MM.1S (cell line): ENCODE results near the gene LRRK1.

Experiments used
- DNase-seq: peaks from one replicate; pipeline ENCODE4 v3.0.0-alpha.2; 2015
- H2AFZ ChIP-seq: fragments of 300-600 bp; sonication (generic); 2 replicates; pipeline ENCODE4 v1.6.0; 2016; ENCODE audit warnings: antibody characterized with exemption, low read length
- H3F3A ChIP-seq: fragments of 300-600 bp; sonication (generic); 2 replicates; pipeline ENCODE4 v1.6.1; 2016; ENCODE audit warnings: mild to moderate bottlenecking, antibody characterized with exemption, low read length, moderate library complexity, mixed read lengths; ENCODE audit not compliant: insufficient read depth
- H3K27ac ChIP-seq: fragments of 300-600 bp; sonication (generic); 2 replicates; pipeline ENCODE4 v1.5.1; 2016; ENCODE audit warnings: mild to moderate bottlenecking, low read length
- H3K27me3 ChIP-seq: fragments of 300-600 bp; sonication (generic); replicated peaks from 2 replicates; pipeline ENCODE4 v1.6.0; 2016; ENCODE audit warnings: low read length; ENCODE audit not compliant: insufficient read depth
- H3K36me3 ChIP-seq: fragments of 300-600 bp; sonication (generic); replicated peaks from 2 replicates; pipeline ENCODE4 v1.6.1; 2016; ENCODE audit warnings: mild to moderate bottlenecking, low read length, mixed read lengths; ENCODE audit not compliant: insufficient read depth
- H3K4me1 ChIP-seq: fragments of 300-600 bp; sonication (generic); 2 replicates; pipeline ENCODE4 v1.6.1; 2016; ENCODE audit warnings: low read length, mixed read lengths
- H3K4me2 ChIP-seq: fragments of 300-600 bp; sonication (generic); 2 replicates; pipeline ENCODE4 v1.6.0; 2016; ENCODE audit warnings: low read depth, low read length
- H3K4me3 ChIP-seq: fragments of 300-600 bp; sonication (generic); 2 replicates; pipeline ENCODE4 v1.5.1; 2016; ENCODE audit warnings: low read length, mixed read lengths
- H3K79me2 ChIP-seq: fragments of 300-600 bp; sonication (generic); 2 replicates; pipeline ENCODE4 v1.6.1; 2016; ENCODE audit warnings: mixed run types, low read length, mixed read lengths
- H3K9ac ChIP-seq: fragments of 300-600 bp; sonication (generic); 2 replicates; pipeline ENCODE4 v1.6.1; 2016; ENCODE audit warnings: low read length, mixed read lengths
- H3K9me2 ChIP-seq: fragments of 300-600 bp; sonication (generic); replicated peaks from 2 replicates; pipeline ENCODE4 v1.6.1; 2016; ENCODE audit warnings: mild to moderate bottlenecking, low read length, mixed read lengths; ENCODE audit not compliant: insufficient read depth
- H3K9me3 ChIP-seq: fragments of 300-600 bp; sonication (generic); replicated peaks from 2 replicates; pipeline ENCODE4 v1.6.1; 2016; ENCODE audit warnings: mild to moderate bottlenecking, low read length, mixed read lengths; ENCODE audit not compliant: insufficient read depth
- H4K20me1 ChIP-seq: fragments of 300-600 bp; sonication (generic); 2 replicates; pipeline ENCODE4 v1.6.1; 2016; ENCODE audit warnings: mild to moderate bottlenecking, low read length, moderate library complexity, mixed read lengths; ENCODE audit not compliant: insufficient read depth
- EZH2 ChIP-seq: fragments of 300-600 bp; sonication (generic); optimal IDR thresholded peaks from 2 replicates; pipeline ENCODE3; 2017; ENCODE audit warnings: low read depth, mild to moderate bottlenecking, antibody characterized with exemption, low read length, mixed read lengths
- EZH2phosphoT487 ChIP-seq: fragments of 300-600 bp; sonication (generic); IDR thresholded peaks from 2 replicates; pipeline ENCODE4 v1.6.1; 2018; ENCODE audit warnings: antibody characterized with exemption, low read length
- TF ChIP-seq, protein P1 (sequence below): fragments of 300-600 bp; sonication (generic); IDR thresholded peaks from 2 replicates; pipeline ENCODE4 v1.5.1; 2016; ENCODE audit warnings: antibody characterized with exemption, low read length, mixed read lengths

LRRK1 gene

GRCh38 chr15:100918690-100919480 lies at the start of gene LRRK1:
Gene LRRK1 (plus strand): TSS chr15:100919357. CDS start chr15:100924633, 5,276 bp downstream.
- Histone ChIP-seq H3F3A (peaks cover 37% of the 10 kb centered on the region), H3K36me3 (no peaks in the 10 kb centered on the region), H3K9me3 (no peaks in the 10 kb centered on the region), H3K4me2 (peak within 1 kb of the TSS; percentile 88), H3K4me3 (peak within 1 kb of the TSS; percentile 82), H3K27ac (peak within 1 kb of the TSS; percentile 96; the same call in 1 of the 2 replicates), H2AFZ (peak within 1 kb of the TSS; percentile 55), H3K27me3 (no peaks in the 10 kb centered on the region), H3K4me1 (peaks cover 36% of the 10 kb centered on the region), H3K79me2 (peaks cover 35% of the 10 kb centered on the region), H3K9me2 (no peaks in the 10 kb centered on the region), H3K9ac (peak within 1 kb of the TSS; percentile 78), H4K20me1 (no peaks in the 10 kb centered on the region)
- peak; percentile 48 for DNase-seq
- TF ChIP-seq EZH2: no peak
- no peak for TF ChIP-seq EZH2phosphoT487
- TF ChIP-seq, protein P1, sequence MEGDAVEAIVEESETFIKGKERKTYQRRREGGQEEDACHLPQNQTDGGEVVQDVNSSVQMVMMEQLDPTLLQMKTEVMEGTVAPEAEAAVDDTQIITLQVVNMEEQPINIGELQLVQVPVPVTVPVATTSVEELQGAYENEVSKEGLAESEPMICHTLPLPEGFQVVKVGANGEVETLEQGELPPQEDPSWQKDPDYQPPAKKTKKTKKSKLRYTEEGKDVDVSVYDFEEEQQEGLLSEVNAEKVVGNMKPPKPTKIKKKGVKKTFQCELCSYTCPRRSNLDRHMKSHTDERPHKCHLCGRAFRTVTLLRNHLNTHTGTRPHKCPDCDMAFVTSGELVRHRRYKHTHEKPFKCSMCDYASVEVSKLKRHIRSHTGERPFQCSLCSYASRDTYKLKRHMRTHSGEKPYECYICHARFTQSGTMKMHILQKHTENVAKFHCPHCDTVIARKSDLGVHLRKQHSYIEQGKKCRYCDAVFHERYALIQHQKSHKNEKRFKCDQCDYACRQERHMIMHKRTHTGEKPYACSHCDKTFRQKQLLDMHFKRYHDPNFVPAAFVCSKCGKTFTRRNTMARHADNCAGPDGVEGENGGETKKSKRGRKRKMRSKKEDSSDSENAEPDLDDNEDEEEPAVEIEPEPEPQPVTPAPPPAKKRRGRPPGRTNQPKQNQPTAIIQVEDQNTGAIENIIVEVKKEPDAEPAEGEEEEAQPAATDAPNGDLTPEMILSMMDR: no peak

- Histone ChIP-seq H3K9me3 (no peaks in the 10 kb centered on the region), H2AFZ (no peak overlapping the region), H3K36me3 (no peaks in the 10 kb centered on the region), H3K27ac (no peak overlapping the region), H3K27me3 (peaks cover 7% of the 10 kb centered on the region; the same call in 1 of the 2 replicates), H3K4me1 (no peaks in the 10 kb centered on the region), H3K9me2 (no peaks in the 10 kb centered on the region), H3F3A (no peaks in the 10 kb centered on the region), H4K20me1 (no peaks in the 10 kb centered on the region), H3K4me3 (no peak overlapping the region), H3K9ac (no peak overlapping the region), H3K79me2 (no peaks in the 10 kb centered on the region), H3K4me2 (no peak overlapping the region)
- peak; percentile 59 for DNase-seq
- TF ChIP-seq EZH2: no peak
- TF ChIP-seq, protein P1: peak; percentile 91
- no peak for TF ChIP-seq EZH2phosphoT487
Measured at GRCh38 chr15:100873029-100873677, 46.0 kb upstream of the LRRK1 start.

DNA sequence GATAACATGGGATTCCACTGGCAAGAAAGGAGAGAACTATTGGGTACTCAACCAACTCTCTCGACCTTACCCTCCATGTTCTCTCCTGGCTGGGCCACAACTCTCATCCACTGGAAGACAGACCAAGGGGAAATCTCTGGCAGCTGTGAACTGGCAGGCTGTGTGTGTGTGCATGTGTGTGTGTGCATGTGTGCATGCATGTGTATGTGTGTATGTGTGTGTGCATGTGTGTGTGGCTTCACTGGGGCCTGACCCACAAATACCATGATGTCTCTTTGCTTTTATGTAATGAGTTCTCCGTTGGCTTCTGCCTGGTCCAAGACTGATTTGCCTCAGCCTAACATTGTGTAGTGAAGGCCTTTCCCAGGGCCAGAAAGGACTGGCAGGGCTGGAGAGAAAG lies 43.7 kb upstream of the LRRK1 start:
- no peaks in the 10 kb centered on the region for H3K9me2 ChIP-seq
- H3F3A ChIP-seq: no peaks in the 10 kb centered on the region
- no peak overlapping the region for H3K9ac ChIP-seq
- peaks cover 15% of the 10 kb centered on the region for H3K27me3 ChIP-seq
- H4K20me1 ChIP-seq: no peaks in the 10 kb centered on the region
- H3K9me3 ChIP-seq: no peaks in the 10 kb centered on the region
- H2AFZ ChIP-seq: no peak overlapping the region
- H3K4me1 ChIP-seq: no peaks in the 10 kb centered on the region
- no peak overlapping the region for H3K4me2 ChIP-seq
- DNase-seq: no peak
- no peaks in the 10 kb centered on the region for H3K79me2 ChIP-seq
- H3K36me3 ChIP-seq: no peaks in the 10 kb centered on the region
- no peak overlapping the region for H3K27ac ChIP-seq
- H3K4me3 ChIP-seq: no peak overlapping the region
- TF ChIP-seq, protein P1: no peak
- no peak for TF ChIP-seq EZH2phosphoT487
- TF ChIP-seq EZH2: no peak
